Calu3 (cell line): Measurements from ENCODE around the gene SAMD1. TPM values are rescaled to one million over a fixed set of nuclear protein-coding genes. Genes with fewer than 3 reads are reported as not detected.

ENCODE experiments used
- BruUV-seq: library from RNA; stranded (reverse); fragments of 400-500 nt; replicated peaks from 2 replicates; lab custom pipeline; 2021; lab: Mats Ljungman, UMichigan
- CTCF ChIA-PET: fragments of 300-600 bp; sonication (Branson Sonifier 250); formaldehyde crosslinking; loops from one replicate; lab custom pipeline; 2022; ENCODE audit warnings: antibody characterized with exemption; lab: Charles Lee
- DNase-seq: peaks from one replicate; pipeline ENCODE4 v3.0.0; 2022
- H3K27ac Mint-ChIP-seq: one replicate; pipeline ENCODE4 v1.8.0; 2022; ENCODE audit warnings: mixed read lengths; ENCODE audit not compliant: unreplicated experiment
- H3K27me3 Mint-ChIP-seq: one replicate; pipeline ENCODE4 v1.8.0; 2022; ENCODE audit warnings: mixed read lengths; ENCODE audit not compliant: unreplicated experiment
- H3K36me3 Mint-ChIP-seq: one replicate; pipeline ENCODE4 v1.8.0; 2022; ENCODE audit warnings: mild to moderate bottlenecking, moderate library complexity, mixed read lengths; ENCODE audit not compliant: insufficient read depth, unreplicated experiment
- H3K4me1 Mint-ChIP-seq: one replicate; pipeline ENCODE4 v1.8.0; 2022; ENCODE audit warnings: mild to moderate bottlenecking, low read depth, mixed read lengths; ENCODE audit not compliant: unreplicated experiment
- H3K4me3 Mint-ChIP-seq: one replicate; pipeline ENCODE4 v1.8.0; 2022; ENCODE audit warnings: mild to moderate bottlenecking, low read depth, moderate library complexity, mixed read lengths; ENCODE audit not compliant: unreplicated experiment
- H3K9me3 Mint-ChIP-seq: one replicate; pipeline ENCODE4 v1.8.0; 2022; ENCODE audit warnings: low read depth, mixed read lengths; ENCODE audit not compliant: unreplicated experiment
- CTCF ChIP-seq: fragments of 200-600 bp; IDR thresholded peaks from one replicate; pipeline ENCODE4 v1.8.0; 2022; ENCODE audit warnings: antibody characterized with exemption; ENCODE audit not compliant: unreplicated experiment
- intact Hi-C: fragments of 100-400 bp; cut with micrococcal nuclease; formaldehyde crosslinking; loops from one replicate; pipeline ENCODE4 v1.10.0; 2022; ENCODE audit not compliant: unreplicated experiment
- total RNA-seq: library from RNA; stranded (reverse); gene quantifications from 2 replicates; pipeline ENCODE4 v1.2.3, GENCODE V29; 2022

Gene SAMD1
- total RNA-seq, 1 experiment from 2014 or later: 41.1 TPM

GRCh38 chr19:14059652-14060155 lies 30.8 kb downstream of the SAMD1 start:
- Mint-ChIP-seq H3K27ac (no peak overlapping the region), H3K4me1 (no peaks in the 10 kb centered on the region), H3K27me3 (no peaks in the 10 kb centered on the region), H3K9me3 (no peaks in the 10 kb centered on the region), H3K36me3 (peaks cover 23% of the 10 kb centered on the region), H3K4me3 (no peak overlapping the region)
- CTCF ChIA-PET: interaction anchor here (0.9 to 1.0 kb wide), 2 partner anchors 13 to 128 kb away, joined by 3 to 7 read pairs; no protein-coding TSS in a partner anchor
- TF ChIP-seq CTCF: no peak
- no TSS peak for BruUV-seq
- no peak for DNase-seq
- intact Hi-C loops: no loop called here

- no peak for TF ChIP-seq CTCF
- no peak for DNase-seq
- no peak overlapping the region for H3K4me3 Mint-ChIP-seq
- H3K9me3 Mint-ChIP-seq: no peaks in the 10 kb centered on the region
- H3K36me3 Mint-ChIP-seq: peaks cover 29% of the 10 kb centered on the region
- no peaks in the 10 kb centered on the region for H3K4me1 Mint-ChIP-seq
- BruUV-seq: no TSS peak
- H3K27ac Mint-ChIP-seq: no peak overlapping the region
- intact Hi-C loops: no loop called here
- no peaks in the 10 kb centered on the region for H3K27me3 Mint-ChIP-seq
- CTCF ChIA-PET: interaction anchor here (0.9 kb wide), 1 partner anchor 13 kb away, joined by 7 read pairs; no protein-coding TSS in a partner anchor
Observed at GRCh38 chr19:14059093-14059480, 31.5 kb downstream of the SAMD1 start.

- intact Hi-C loops: no loop called here
- peaks cover 29% of the 10 kb centered on the region for H3K36me3 Mint-ChIP-seq
- CTCF ChIA-PET: no interaction called here
Observed at GRCh38 chr19:14058182-14059092, 32.1 kb downstream of the SAMD1 start.

More at GRCh38 chr19:14058182-14059092, 32.1 kb downstream of the SAMD1 start:
- BruUV-seq: no TSS peak
- Mint-ChIP-seq H3K27ac (no peak overlapping the region), H3K4me1 (no peaks in the 10 kb centered on the region), H3K4me3 (no peak overlapping the region), H3K9me3 (no peaks in the 10 kb centered on the region), H3K27me3 (no peaks in the 10 kb centered on the region)
- no peak for DNase-seq
- TF ChIP-seq CTCF: no peak
